Thymus (tissue), 11 donors: ENCODE data around the gene SHOC2. TPM values are rescaled to one million over a fixed set of nuclear protein-coding genes. Genes with fewer than 3 reads are reported as not detected.

Experiments
- DNase-seq, 9 donors: peaks; one replicate each; pipeline ENCODE4 v3.0.0-alpha.2; 2013; ENCODE audit warnings: low spot score in 9 of 9, low read depth in 6 of 9, missing footprints in 1 of 9
- H3K27ac ChIP-seq, 2 donors: one replicate each; pipeline ENCODE4 v1.5.1; 2013; ENCODE audit warnings: control low read depth in 1 of 2, low read depth in 1 of 2, low read length in 1 of 2, mild to moderate bottlenecking in 1 of 2, moderate library complexity in 1 of 2
- H3K27me3 ChIP-seq, 2 donors: one replicate each; pipeline ENCODE4 v1.5.1; 2013; ENCODE audit warnings: low read length in 1 of 2; ENCODE audit not compliant: control insufficient read depth in 2 of 2, insufficient read depth in 1 of 2
- H3K36me3 ChIP-seq, 2 donors: one replicate each; pipeline ENCODE4 v1.5.1; 2013; ENCODE audit warnings: low read length in 1 of 2, mild to moderate bottlenecking in 1 of 2, moderate library complexity in 1 of 2; ENCODE audit not compliant: control insufficient read depth in 2 of 2, insufficient read depth in 2 of 2
- H3K4me1 ChIP-seq, 2 donors: one replicate each; pipeline ENCODE4 v1.5.1; 2013; ENCODE audit warnings: low read length in 2 of 2; ENCODE audit not compliant: control insufficient read depth in 2 of 2, insufficient read depth in 2 of 2
- H3K4me3 ChIP-seq, 2 donors: one replicate each; pipeline ENCODE4 v1.5.1; 2013; ENCODE audit warnings: low read length in 2 of 2, control low read depth in 1 of 2, mild to moderate bottlenecking in 1 of 2
- H3K9me3 ChIP-seq, 2 donors: one replicate each; pipeline ENCODE4 v1.5.1; 2013; ENCODE audit warnings: low read length in 1 of 2, mild to moderate bottlenecking in 1 of 2; ENCODE audit not compliant: control insufficient read depth in 2 of 2, insufficient read depth in 1 of 2
- WGBS: extraction: QIAGEN DNeasy Blood & Tissue Kit; methylation state at CpG from one replicate; pipeline ENCODE4 v1.1.7; 2013; 5-methylcytosine and 5-hydroxymethylcytosine counted together
- polyA plus RNA-seq: library from polyadenylated mRNA; stranded (reverse); fragments of 200-250 nt; gene quantifications from one replicate; pipeline ENCODE4 v1.2.3, GENCODE V29; 2013
- total RNA-seq: library from RNA; stranded (reverse); fragments of 120-200 nt; gene quantifications from one replicate; pipeline ENCODE4 v1.2.4, GENCODE V29; 2013
- donor health status: healthy.

SHOC2 gene
- total and polyA plus RNA-seq, 2 donors, result 31.0 to 33.9 TPM

DNA sequence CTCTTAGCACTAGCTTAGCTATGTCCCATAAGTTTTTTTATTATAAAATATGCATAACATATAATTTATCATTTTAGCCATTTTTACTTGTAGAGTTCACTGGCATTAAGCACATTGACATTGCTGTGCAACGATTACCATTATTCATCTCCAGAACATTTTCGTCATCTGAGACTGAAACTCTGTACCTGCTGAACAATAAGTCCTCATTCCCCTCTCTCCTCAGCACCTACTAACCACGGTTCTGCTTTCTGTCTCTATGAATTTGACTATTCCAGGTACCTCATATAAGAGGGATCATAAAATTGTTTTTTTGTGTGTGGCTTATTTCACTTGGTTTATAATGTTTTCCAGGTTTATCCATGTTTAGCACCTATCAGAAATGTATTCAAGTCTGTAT lies 64.1 kb downstream of the SHOC2 start:
- peaks cover 0 to 4% of the 10 kb centered on the region in 2 donors for H3K4me1 ChIP-seq
- WGBS, result 97% methylated on average over 3 of the region's 3 CpGs

GRCh38 chr10:110985497-110986275 lies 66.3 kb downstream of the SHOC2 start:
- H3K27me3 ChIP-seq, result no peaks in the 10 kb centered on the region
- H3K4me1 ChIP-seq, result peaks cover 0 to 2% of the 10 kb centered on the region in 2 donors
- no peak overlapping the region for H3K4me3 ChIP-seq
- DNase-seq, result no peak
- H3K36me3 ChIP-seq, result peaks cover 0 to 9% of the 10 kb centered on the region in 2 donors
- WGBS, result 97% methylated on average over 2 of the region's 2 CpGs
- H3K27ac ChIP-seq, result no peak overlapping the region
- no peaks in the 10 kb centered on the region for H3K9me3 ChIP-seq

More for the DNA sequence above, 64.1 kb downstream of the SHOC2 start:
- no peaks in the 10 kb centered on the region for H3K9me3 ChIP-seq
- no peaks in the 10 kb centered on the region for H3K27me3 ChIP-seq
- peaks cover 0 to 5% of the 10 kb centered on the region in 2 donors for H3K36me3 ChIP-seq
- no peak overlapping the region for H3K27ac ChIP-seq
- DNase-seq, result no peak
- no peak overlapping the region for H3K4me3 ChIP-seq

GRCh38 chr10:110989016-110989415 lies 69.6 kb downstream of the SHOC2 start:
- 97% methylated on average over 1 of the region's 1 CpG for WGBS
- Histone ChIP-seq H3K9me3 (no peaks in the 10 kb centered on the region), H3K27ac (no peak overlapping the region), H3K4me3 (no peak overlapping the region), H3K27me3 (no peaks in the 10 kb centered on the region), H3K4me1 (peaks cover 4 to 5% of the 10 kb centered on the region in 2 donors), H3K36me3 (peaks cover 0 to 9% of the 10 kb centered on the region in 2 donors)
- DNase-seq, result no peak

DNA sequence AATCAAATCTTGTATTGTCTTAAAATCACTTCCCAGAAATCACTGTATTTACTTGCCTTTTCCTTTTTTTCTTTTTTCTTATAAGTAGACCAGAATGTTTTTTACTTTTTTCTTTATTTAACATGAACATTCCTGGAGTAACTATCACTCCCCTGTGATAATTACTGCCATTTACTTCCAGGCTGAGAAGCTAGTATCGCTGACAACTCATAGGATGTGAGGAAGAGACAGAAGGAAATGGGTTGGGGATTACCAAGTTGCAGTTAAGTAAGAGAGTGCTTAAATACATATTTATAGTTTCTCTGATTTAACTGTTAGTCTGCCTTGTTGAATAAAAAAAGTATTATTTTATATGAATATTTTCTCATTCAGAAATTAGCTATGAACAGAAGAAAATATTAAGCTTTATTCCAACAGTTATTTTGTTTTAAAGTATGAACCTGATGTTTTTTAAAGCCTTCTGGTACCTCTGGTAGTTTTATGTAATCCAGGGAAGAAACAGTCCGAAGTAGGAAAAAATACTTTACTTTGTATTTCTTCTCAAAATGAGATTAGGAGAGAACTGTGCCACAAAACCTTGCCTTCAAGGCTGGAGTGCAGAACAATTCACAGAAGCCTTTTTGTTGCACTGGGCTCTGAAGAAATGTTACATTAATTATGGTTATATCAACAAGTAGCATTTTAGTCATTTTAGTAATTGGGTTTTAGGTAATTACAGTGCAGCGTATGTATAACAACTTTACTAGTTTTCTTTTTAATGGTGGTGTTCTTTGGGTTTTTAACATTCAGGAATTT lies 72.8 kb downstream of the SHOC2 start:
- Histone ChIP-seq H3K27me3 (no peaks in the 10 kb centered on the region), H3K9me3 (no peaks in the 10 kb centered on the region)
- WGBS, result 93% methylated on average over 3 of the region's 3 CpGs

DNA sequence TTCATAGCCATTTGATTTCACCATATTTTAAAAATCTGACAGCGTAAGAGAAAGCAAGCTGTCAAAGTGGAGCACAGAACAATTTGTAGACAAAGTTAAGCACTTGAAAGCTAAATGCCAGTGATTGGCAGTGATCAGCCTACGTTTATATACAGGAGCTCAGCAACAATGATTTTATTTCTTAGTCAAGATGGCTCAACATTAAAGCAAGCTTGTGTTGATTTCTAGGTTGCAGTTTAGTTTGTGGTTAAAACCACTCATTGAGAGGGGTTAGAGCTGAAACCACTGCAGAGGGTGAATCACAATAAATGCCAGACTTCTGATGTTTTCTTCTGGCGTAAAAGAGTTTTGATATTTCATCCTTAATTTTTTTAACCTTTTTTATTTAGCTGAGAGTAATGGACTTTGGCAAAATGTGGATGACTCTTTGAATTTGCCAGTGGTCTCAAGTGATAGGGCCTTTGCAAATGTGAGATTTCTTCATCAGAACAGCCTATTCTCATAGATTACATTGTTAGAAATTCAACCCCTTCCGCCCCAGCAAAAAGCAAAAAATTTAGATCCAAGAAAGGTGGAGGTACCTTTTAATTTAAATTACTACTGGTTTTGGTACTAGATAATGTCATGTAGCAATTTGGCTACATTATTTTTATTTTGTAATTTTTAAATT lies 73.8 kb downstream of the SHOC2 start:
- H3K4me1 ChIP-seq, result peaks cover 4 to 5% of the 10 kb centered on the region in 2 donors
- H3K9me3 ChIP-seq, result no peaks in the 10 kb centered on the region
- 50% methylated on average over 4 of the region's 4 CpGs for WGBS

More for the DNA sequence above, 72.8 kb downstream of the SHOC2 start:
- peaks cover 4 to 5% of the 10 kb centered on the region in 2 donors for H3K4me1 ChIP-seq
- H3K36me3 ChIP-seq, result peaks cover 0 to 3% of the 10 kb centered on the region in 2 donors
- H3K4me3 ChIP-seq, result no peak overlapping the region
- no peak overlapping the region for H3K27ac ChIP-seq
- no peak for DNase-seq

GRCh38 chr10:110994406-110995086 lies 75.1 kb downstream of the SHOC2 start:
- WGBS, result 100% methylated on average over 1 of the region's 1 CpG
- H3K27me3 ChIP-seq, result no peaks in the 10 kb centered on the region
- no peak for DNase-seq

More for the DNA sequence above, 73.8 kb downstream of the SHOC2 start:
- Histone ChIP-seq H3K27ac (no peak overlapping the region), H3K27me3 (no peaks in the 10 kb centered on the region), H3K36me3 (peaks cover 0 to 3% of the 10 kb centered on the region in 2 donors), H3K4me3 (no peak overlapping the region)
- DNase-seq, result peak in 8 of 9 donors; percentile 6 to 75 (median 28)

GRCh38 chr10:110995301-110995700 lies 75.9 kb downstream of the SHOC2 start:
- H3K27me3 ChIP-seq, result no peaks in the 10 kb centered on the region
- peaks cover 4 to 5% of the 10 kb centered on the region in 2 donors for H3K4me1 ChIP-seq
- no peak overlapping the region for H3K4me3 ChIP-seq
- no peaks in the 10 kb centered on the region for H3K36me3 ChIP-seq
- DNase-seq, result no peak
- no peaks in the 10 kb centered on the region for H3K9me3 ChIP-seq
- 96% methylated on average over 2 of the region's 2 CpGs for WGBS
- no peak overlapping the region for H3K27ac ChIP-seq

More at GRCh38 chr10:110994406-110995086, 75.1 kb downstream of the SHOC2 start:
- H3K4me3 ChIP-seq, result no peak overlapping the region
- H3K36me3 ChIP-seq, result no peaks in the 10 kb centered on the region
- no peaks in the 10 kb centered on the region for H3K9me3 ChIP-seq
- no peak overlapping the region for H3K27ac ChIP-seq
- peaks cover 4 to 5% of the 10 kb centered on the region in 2 donors for H3K4me1 ChIP-seq

DNA sequence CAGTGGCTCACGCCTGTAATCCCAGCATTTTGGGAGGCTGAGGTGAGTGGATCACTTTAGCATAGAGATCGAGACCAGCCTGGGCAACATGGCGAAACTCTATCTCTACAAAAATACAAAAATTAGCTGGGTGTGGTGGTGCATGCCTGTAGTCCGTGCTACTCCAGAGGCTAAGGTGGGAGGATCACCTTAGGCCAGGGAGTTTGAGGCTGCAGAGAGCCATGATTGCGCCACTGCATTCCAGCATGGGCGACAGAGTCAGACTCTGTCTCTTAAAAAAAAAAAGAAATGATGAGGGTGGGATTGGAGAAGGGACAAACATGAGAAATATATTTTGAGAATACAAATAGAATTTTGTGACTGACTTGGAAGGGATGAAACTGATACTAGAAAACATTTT lies 76.9 kb downstream of the SHOC2 start:
- Histone ChIP-seq H3K27ac (no peak overlapping the region), H3K36me3 (no peaks in the 10 kb centered on the region), H3K27me3 (no peaks in the 10 kb centered on the region), H3K4me3 (no peak overlapping the region), H3K9me3 (no peaks in the 10 kb centered on the region), H3K4me1 (peaks cover 4 to 5% of the 10 kb centered on the region in 2 donors)
- WGBS, result 98% methylated on average over 6 of the region's 6 CpGs
- no peak for DNase-seq
